ENCODE measurements around the gene BCKDK.

Gene BCKDK

GRCh38 chr16:31129568-31130335 is 21.6 kb downstream of the BCKDK start:
- Histone ChIP-seq H3K27me3 (replicated peaks; ENCODE audit: control insufficient read depth, insufficient read depth, low read length) (no peaks in the 10 kb centered on the region), H3K36me3 (ENCODE audit: control insufficient read depth, insufficient read depth, low read length) (peaks cover 10% of the 10 kb centered on the region), H3K4me3 (replicated peaks; ENCODE audit: low read depth, low read length) (no peak overlapping the region)
- no peak for DNase-seq (ENCODE audit: extremely low read depth, insufficient read length)
- no peak for TF ChIP-seq CTCF (IDR thresholded peaks at IDR 0.05; ENCODE audit: insufficient read depth, low read length, poor library complexity, severe bottlenecking)

- Histone ChIP-seq H3K4me3 (replicated peaks; ENCODE audit: low read depth, low read length) (no peak overlapping the region), H3K36me3 (ENCODE audit: control insufficient read depth, insufficient read depth, low read length) (peaks cover 10% of the 10 kb centered on the region)
- TF ChIP-seq CTCF (IDR thresholded peaks at IDR 0.05; ENCODE audit: insufficient read depth, low read length, poor library complexity, severe bottlenecking): no peak
These were observed 22.2 kb downstream of the BCKDK start for GRCh38 chr16:31130336-31130891.

GRCh38 chr16:31130899-31131298 is 22.7 kb downstream of the BCKDK start:
- Histone ChIP-seq H3K4me3 (replicated peaks; ENCODE audit: low read depth, low read length) (no peak overlapping the region), H3K27me3 (replicated peaks; ENCODE audit: control insufficient read depth, insufficient read depth, low read length) (no peaks in the 10 kb centered on the region), H3K36me3 (ENCODE audit: control insufficient read depth, insufficient read depth, low read length) (peaks cover 10% of the 10 kb centered on the region)
- no peak for TF ChIP-seq CTCF (IDR thresholded peaks at IDR 0.05; ENCODE audit: insufficient read depth, low read length, poor library complexity, severe bottlenecking)
- no peak for DNase-seq (ENCODE audit: extremely low read depth, insufficient read length)

More at GRCh38 chr16:31130336-31130891, 22.2 kb downstream of the BCKDK start:
- DNase-seq (ENCODE audit: extremely low read depth, insufficient read length): no peak
- H3K27me3 ChIP-seq (replicated peaks; ENCODE audit: control insufficient read depth, insufficient read depth, low read length): no peaks in the 10 kb centered on the region

GRCh38 chr16:31131416-31131815 is 23.2 kb downstream of the BCKDK start:
- H3K27me3 ChIP-seq (replicated peaks; ENCODE audit: control insufficient read depth, insufficient read depth, low read length): no peaks in the 10 kb centered on the region
- H3K4me3 ChIP-seq (replicated peaks; ENCODE audit: low read depth, low read length): no peak overlapping the region
- TF ChIP-seq CTCF (IDR thresholded peaks at IDR 0.05; ENCODE audit: insufficient read depth, low read length, poor library complexity, severe bottlenecking): no peak
- peaks cover 10% of the 10 kb centered on the region for H3K36me3 ChIP-seq (ENCODE audit: control insufficient read depth, insufficient read depth, low read length)
- no peak for DNase-seq (ENCODE audit: extremely low read depth, insufficient read length)

- peaks cover 10% of the 10 kb centered on the region for H3K36me3 ChIP-seq (ENCODE audit: control insufficient read depth, insufficient read depth, low read length)
- no peak for TF ChIP-seq CTCF (IDR thresholded peaks at IDR 0.05; ENCODE audit: insufficient read depth, low read length, poor library complexity, severe bottlenecking)
These were observed 23.7 kb downstream of the BCKDK start for GRCh38 chr16:31131841-31132271.

More at GRCh38 chr16:31131841-31132271, 23.7 kb downstream of the BCKDK start:
- Histone ChIP-seq H3K27me3 (replicated peaks; ENCODE audit: control insufficient read depth, insufficient read depth, low read length) (no peaks in the 10 kb centered on the region), H3K4me3 (replicated peaks; ENCODE audit: low read depth, low read length) (no peak overlapping the region)
- no peak for DNase-seq (ENCODE audit: extremely low read depth, insufficient read length)

All from GM06990 (cell line).